HG03469 (cell line): ENCODE data around the gene ZNF710.
"Not testable (repeated sequence)": the region's sequence is repeated elsewhere in the genome, so short reads cannot be mapped to it uniquely, and the experiment has no call there.

Source experiments
- ATAC-seq: cut with Tn5 transposase; IDR thresholded peaks from one replicate; pipeline ENCODE4 v1.9.1; 2021; ENCODE audit warnings: mild to moderate bottlenecking, moderate library complexity, moderate number of reproducible peaks; ENCODE audit not compliant: unreplicated experiment

The ZNF710 gene

GRCh38 chr15:90101130-90101968 lies 100.2 kb downstream of the ZNF710 start:
- ATAC-seq = no peak

- ATAC-seq = peak; percentile 43
These were observed 101.1 kb downstream of the ZNF710 start, which contains the start of gene IDH2 for GRCh38 chr15:90101969-90102890. Gene IDH2, minus strand, starts transcription at chr15:90102468. Its CDS starts 78 bp downstream, at chr15:90102390.

- ATAC-seq = no peak
These were observed 102.7 kb downstream of the ZNF710 start for GRCh38 chr15:90103701-90104329.

GRCh38 chr15:90104551-90104950 lies 103.4 kb downstream of the ZNF710 start:
- ATAC-seq = no peak

- ATAC-seq = no peak
These were observed 104.4 kb downstream of the ZNF710 start for GRCh38 chr15:90105521-90105920.

- ATAC-seq = no peak
These were observed 105.5 kb downstream of the ZNF710 start for GRCh38 chr15:90106522-90107117.

- ATAC-seq = not testable (repeated sequence)
These were observed 106.9 kb downstream of the ZNF710 start for GRCh38 chr15:90108038-90108437.

- ATAC-seq = not testable (repeated sequence)
These were observed 108.1 kb downstream of the ZNF710 start for GRCh38 chr15:90109163-90109751.

- no peak for ATAC-seq
These were observed 112.0 kb downstream of the ZNF710 start for GRCh38 chr15:90113166-90113565.

- no peak for ATAC-seq
These were observed 113.4 kb downstream of the ZNF710 start for GRCh38 chr15:90114451-90114901.

- no peak for ATAC-seq
These were observed 114.7 kb downstream of the ZNF710 start for GRCh38 chr15:90115783-90116182.

GRCh38 chr15:90119367-90119766 lies 118.2 kb downstream of the ZNF710 start:
- ATAC-seq = no peak

GRCh38 chr15:90121086-90121485 lies 120.0 kb downstream of the ZNF710 start:
- ATAC-seq = no peak

GRCh38 chr15:90124507-90124906 lies 123.4 kb downstream of the ZNF710 start:
- ATAC-seq = no peak

GRCh38 chr15:90126022-90126421 lies 124.9 kb downstream of the ZNF710 start:
- no peak for ATAC-seq

GRCh38 chr15:90126596-90127435 lies 125.7 kb downstream of the ZNF710 start:
- ATAC-seq = no peak

GRCh38 chr15:90130291-90130690 lies 129.2 kb downstream of the ZNF710 start:
- no peak for ATAC-seq
